GM18507 (cell line): ENCODE data around the gene LRIG1.

Source experiments
- DNase-seq: peaks from one replicate; pipeline ENCODE4 v3.0.0; 2011; ENCODE audit warnings: low read depth; ENCODE audit not compliant: insufficient read length; ENCODE audit errors: extremely low spot score
- FAIRE-seq: peaks from 2 replicates; lab custom pipeline; 2011; peaks lifted over from hg19 to GRCh38; lab: Jason Lieb, UNC

Gene LRIG1

DNA sequence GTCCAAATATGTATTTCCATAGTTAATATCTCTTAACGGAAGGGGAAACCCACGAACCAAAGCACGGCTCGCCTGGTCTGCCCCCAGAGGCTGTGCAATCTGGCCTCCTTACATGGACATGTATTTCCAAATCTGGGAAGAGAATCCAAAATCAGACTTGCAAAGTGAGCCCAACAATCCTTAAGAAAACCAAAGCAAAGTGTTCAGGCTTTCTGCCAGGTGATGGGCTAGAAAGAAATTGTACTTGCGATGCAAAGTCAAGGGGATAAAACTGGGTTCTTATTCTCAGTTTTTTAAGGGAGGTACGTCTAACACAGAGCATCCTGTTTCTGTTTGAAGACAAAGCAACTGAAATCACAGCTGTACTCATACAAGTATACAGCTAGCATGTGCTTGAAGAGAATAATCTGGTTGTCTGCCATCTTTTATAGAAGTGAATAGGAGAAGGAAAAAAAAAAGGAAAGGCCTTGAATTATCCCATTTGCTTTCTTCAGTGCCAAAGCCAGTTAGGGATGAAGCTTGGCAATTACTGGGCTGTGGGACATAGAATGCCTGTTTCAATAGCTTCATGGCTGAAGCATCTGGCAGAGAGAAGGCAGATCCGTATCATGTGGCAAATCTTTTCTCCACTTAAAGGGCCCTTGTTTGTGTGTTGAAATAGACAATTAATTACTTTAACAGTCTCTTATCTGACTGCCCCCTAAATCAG lies 48.4 kb downstream of the LRIG1 start:
- FAIRE-seq: no peak
- DNase-seq: no peak

DNA sequence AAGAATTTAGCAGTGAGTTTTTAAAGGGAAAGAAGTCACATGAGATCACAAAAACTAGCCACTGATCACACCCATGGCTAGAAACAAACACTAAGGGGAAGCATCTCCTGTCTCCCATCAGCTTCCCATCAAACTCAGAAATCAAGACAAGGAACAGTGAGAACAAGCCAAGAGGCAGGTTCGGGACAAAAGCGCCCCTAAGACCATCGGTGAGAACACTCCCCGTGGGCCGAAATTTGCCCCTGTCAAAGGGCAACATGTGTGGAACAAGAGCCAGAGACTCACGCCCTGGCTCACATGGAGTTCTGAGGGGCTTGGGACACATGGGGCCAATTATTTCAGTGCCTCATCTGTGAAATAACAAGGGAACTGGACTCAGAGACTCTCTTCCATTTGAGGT lies 49.1 kb downstream of the LRIG1 start:
- FAIRE-seq (no peak), DNase-seq (no peak)

DNA sequence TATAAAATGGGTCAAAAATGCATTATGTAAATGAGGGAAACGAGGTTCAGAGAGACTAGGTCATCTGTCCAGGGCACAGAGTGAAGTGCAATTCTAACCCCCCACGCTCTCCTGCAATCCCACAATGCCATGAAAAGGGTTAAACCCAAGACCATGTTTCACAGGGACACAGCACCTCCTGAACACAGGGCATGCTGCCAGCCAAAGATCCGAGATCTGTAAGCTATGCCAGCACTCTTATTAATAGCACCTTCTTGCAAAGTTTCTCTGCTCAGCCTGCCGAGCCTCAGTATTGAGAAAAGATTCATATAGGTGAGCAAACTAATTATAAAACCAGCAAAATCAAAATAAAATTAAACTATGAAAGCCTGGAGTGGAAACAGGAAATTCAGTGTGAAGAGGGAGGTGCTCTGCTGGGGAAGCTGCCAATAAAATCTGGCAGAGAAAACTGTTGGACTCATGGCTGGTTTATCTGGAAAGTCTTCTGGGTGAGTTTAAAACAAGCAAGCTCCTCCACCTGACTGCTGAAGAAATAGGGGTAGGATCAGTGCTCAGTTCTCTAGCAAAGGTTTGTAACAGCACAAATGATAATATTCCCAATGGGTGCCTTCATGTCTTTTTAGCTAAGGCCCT lies 50.3 kb downstream of the LRIG1 start:
- DNase-seq (no peak), FAIRE-seq (no peak)

DNA sequence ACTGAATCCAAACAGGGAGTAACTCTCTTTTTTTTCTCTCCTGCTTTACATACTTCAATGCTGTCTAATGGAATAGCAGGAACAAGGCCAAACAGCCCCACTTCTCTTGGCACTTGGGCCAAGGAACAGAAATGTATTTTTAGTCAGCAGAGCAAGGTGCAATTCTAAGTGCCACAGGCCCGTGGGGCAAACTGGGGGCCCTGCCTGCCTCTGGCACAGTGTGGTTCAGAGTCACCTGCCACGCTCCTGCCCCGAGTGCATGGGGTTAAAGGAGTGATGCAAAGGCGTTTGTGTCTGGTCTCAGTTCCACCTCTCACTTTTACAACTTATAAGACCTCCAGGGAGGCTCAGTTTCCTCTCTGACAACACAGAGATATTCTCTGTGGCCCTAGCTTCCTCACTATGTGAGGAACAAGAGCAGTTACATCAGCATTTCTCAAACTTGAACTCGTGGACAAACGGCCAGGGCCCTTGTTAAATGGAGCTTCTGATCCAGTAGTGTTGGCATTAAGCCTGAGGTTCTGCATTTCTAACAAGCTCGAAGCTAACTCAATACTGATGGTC lies 51.3 kb downstream of the LRIG1 start:
- peak; percentile 29 for FAIRE-seq

DNA sequence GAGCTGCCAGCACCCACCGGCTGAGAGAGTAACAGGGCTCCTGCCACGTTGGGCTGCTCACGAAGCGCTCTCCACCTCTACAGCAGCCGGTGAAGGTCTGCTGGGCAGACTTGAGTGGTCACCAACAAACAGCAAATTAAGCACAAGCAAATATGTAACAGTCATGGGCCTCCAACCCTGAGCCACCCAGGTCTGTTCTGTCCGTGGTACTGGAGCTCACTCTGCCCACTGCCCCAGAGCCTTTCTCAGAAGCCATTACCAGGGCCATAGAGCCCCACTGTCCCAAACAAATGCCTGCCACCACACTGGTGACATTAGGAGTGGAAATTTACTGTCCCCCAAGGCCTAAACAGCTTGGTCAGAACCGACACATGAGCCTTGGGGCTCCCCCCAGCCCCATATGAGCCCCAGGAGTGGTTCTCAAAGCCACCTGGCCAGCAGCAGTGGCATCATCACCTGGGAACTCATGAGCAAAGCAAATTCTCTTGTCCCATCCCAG lies 56.6 kb downstream of the LRIG1 start:
- FAIRE-seq: no peak
- DNase-seq: no peak

More for the DNA sequence above, 51.3 kb downstream of the LRIG1 start:
- no peak for DNase-seq

DNA sequence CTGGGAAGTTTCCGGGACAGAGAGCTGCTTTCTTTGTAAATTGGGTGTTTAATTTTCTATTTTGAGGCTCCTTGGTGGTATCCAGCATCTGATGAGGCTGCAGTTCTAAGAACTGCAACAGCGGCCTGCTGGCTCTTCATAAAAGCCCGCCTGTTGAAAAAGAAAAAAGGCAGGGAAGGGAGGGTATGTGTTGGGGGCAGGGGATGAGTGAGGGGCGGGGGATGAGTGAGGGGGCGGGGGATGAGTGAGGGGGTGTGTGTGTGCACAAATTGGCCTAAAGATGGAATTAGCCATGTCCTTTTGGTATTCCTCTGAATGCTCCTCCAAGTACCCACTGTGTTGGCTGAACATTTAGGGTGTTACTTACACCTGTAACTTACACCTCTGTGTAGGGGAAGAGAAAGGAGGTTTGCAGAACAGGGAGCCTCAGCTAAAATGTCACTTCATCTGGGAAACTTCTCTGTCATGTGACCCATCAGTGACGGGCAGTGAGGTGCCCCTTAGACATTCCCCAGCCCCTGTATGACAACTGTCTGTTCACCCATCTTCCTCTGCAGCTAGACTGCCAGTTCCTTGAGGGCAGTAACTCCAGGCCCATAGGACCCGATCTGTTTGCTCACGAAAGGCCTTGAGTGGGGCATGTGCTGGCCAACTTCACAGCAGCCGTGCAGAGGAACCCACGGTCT lies 57.6 kb downstream of the LRIG1 start:
- FAIRE-seq (no peak), DNase-seq (no peak)

DNA sequence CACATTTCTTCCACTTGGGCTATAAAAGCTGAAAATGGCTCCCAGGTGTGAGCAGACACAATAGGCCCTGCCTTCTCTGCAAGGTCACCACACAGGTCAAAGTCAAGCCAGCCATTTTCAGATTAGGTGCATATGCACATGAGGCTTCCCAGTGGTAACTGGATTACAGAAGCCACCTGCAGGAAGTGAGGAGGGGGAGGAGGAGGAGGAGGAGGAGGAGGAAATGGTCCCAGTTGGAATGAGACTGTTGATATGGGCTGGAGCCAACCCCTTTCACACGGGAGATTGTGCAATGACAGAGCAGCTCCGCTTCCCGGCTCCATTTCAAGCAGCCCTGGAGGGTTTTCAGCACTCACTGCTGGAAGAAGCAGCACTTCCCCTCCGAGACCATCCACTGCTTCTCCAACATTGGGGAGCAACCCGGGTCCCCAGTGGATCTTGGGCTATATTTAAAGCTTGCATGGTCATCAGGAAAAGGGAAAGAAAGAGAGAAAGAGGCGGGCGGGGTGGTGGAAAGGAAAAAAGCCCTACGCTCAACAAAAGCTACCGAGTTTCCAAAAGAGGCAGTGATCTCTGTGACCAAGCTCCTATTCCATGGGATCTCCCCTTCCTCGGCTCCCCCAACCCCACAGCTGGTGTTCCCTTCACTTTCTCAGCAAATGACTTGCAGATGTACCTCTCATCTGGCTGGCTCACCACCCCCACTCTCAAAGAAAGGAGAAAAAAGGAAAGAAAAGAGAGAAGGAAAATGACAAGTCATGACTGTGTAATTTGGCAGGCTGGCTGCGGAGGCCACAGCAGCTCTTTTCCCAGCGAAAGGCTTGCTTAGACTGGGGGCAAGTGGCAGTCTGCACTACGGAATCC lies 58.3 kb downstream of the LRIG1 start:
- DNase-seq (no peak), FAIRE-seq (no peak)

DNA sequence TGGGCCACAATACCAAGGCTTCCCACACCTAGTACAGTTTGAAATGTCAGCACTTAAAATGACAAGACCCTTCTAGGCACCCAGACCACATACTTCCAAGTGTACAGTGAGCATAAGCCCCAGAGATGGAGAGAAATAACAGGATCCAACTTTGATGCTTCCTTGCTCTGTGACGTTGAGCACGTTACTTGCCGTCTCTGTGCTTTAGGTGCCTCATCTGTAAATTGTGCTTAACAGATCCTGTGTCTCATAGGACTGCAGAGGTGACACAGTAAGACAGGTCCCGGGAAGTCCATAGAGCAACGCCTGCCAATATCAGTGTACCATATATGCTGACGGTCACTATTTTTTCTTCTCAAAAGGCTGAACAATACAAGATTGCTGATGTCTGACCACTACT lies 59.1 kb downstream of the LRIG1 start:
- FAIRE-seq (no peak), DNase-seq (no peak)

DNA sequence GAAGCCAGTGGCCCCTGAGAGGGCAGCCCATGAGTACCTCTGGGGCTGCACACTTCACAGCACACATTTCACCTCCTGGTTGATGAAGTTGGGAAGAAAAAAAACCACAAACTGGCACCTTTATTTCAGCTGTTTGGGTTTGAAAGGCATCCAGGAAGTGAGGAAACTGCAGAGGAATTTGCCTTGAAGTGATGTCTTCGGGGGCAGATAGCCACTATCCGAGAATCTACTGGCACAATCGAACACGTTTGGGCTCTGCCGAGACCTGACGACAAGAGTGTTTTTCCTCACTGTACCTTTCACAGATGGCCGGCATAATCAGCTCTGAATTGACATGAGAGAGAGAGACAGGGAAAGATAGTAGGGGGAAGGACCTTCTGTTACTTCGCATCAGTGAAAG lies 59.7 kb downstream of the LRIG1 start:
- no peak for FAIRE-seq
- DNase-seq: no peak

DNA sequence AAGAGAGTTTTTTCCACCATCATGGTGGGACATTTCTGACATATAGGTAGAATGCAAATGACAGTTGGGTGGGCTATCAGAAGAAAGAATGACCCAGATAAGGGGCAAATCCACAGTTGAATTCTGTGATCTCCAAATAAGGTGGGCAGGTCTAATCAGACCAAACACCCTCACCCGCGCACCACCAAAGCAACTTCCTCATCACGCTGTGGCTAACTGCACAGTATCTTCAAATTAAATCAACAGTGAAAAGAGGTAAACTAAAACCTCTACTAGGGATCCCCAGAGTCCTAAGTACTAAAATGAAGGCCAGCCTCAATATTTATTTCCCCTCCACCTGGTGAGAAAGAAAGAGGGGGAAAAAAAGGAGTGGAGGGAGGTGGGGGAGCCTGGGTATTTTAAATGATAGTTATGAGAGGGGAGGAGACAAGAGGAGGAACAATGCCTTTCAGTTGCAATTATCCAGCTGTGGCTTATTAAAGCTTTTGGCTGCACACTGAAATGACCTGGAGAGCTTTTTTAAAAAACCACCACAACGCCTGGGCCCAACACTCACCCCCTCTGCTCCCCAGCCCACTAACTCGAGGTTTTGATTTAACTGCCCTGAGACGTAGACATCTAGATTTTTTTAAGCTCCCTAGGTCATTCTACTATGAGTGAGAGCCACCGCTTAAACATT lies 61.0 kb downstream of the LRIG1 start:
- DNase-seq (no peak), FAIRE-seq (no peak)

DNA sequence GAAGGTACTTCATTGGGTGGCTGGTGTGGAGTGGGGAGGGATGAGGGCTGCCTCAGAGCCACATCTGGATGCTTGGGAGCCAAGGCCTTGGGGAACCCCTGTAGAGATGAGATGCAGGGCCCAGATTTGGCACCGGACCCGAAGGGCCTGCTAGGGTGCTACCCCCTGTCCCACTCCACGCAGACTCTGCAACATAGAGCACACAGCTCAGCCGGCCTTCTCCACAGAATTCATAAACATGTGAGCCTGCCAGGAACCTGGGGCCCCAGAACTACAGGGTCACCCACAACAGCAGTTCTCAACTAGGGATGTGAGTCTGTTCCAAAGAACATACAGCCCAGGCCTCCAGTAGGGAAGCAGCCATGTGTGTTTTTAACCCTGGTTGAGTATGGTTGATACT lies 62.8 kb downstream of the LRIG1 start:
- no peak for DNase-seq
- FAIRE-seq: no peak

DNA sequence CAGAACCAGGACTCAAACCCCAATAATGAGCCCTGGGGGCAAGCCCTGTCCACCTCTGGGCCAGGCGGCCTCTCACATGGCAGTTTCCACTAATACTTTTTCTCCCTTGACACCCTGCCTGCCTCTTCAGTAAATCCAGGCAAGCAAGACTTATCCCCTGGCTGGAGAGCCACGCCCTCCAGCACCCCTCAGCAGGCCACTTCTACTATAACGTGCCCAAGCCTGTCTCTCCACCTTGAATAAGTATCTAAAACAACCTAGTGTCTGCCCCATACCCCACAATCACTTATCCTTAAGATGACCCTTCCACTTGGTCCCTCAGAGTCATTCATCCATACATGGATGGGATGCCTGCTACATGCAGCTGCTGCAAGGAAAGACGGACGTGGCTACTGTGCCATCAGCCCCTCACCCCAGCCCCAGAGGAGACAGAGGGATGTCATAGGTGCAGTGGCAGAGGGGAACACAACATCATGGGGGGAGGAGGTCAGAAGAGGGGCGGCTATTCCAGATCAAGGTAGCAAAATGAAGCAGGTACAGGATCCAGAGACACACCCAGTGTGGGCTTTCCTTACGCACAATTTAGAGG lies 63.4 kb downstream of the LRIG1 start:
- no peak for FAIRE-seq
- DNase-seq: no peak

DNA sequence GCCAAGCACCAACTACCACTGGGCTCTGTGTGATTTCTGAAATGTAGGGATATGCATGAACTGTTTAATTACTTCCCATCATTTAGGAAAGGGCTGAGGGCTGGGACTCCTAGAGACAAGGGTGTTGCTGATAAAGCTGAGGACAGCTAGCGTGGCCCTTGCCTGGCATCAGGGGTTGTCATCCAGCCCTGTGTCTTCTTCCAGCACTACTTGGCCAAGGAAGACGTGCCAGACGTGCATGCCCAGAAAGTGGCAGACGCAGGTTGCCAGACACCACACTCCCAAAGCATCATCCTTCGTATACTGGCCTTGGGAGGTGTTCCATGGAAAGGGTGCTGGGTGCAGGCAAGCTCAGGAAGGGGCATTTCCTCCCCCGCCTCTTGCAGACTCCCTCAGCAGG lies 64.8 kb downstream of the LRIG1 start:
- FAIRE-seq: no peak
- DNase-seq: no peak

DNA sequence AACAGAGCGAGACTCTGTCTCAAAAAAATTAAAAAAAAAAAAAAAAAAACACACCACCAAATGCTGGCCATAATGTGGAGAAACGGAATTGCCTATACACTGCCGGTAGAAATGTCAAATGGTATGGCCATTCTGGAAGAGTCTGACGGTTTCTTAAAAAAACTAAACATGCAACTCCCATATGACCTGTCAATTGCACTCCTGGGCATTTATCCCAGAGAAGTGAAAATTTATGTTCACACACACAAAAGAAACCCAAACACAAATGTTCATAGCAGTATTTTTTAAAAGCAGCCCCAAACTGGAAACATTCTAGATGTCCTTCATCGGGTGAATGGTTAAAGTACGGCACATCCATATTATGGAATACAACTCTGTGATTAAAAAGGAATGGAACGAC lies 66.1 kb downstream of the LRIG1 start:
- no peak for FAIRE-seq
- no peak for DNase-seq

DNA sequence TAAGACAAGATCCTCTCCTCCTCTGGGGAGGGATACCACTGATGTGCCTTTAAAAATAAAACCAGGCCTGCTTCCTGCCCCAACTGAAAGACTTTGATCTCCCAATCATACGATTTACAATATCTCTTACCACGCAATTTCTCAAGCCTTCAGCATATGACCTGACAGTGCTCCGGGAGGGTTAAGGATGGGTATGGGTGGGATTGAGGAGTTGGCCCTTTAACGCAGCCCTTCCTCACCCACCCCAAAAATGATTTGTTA lies 67.4 kb downstream of the LRIG1 start:
- DNase-seq (no peak), FAIRE-seq (no peak)

DNA sequence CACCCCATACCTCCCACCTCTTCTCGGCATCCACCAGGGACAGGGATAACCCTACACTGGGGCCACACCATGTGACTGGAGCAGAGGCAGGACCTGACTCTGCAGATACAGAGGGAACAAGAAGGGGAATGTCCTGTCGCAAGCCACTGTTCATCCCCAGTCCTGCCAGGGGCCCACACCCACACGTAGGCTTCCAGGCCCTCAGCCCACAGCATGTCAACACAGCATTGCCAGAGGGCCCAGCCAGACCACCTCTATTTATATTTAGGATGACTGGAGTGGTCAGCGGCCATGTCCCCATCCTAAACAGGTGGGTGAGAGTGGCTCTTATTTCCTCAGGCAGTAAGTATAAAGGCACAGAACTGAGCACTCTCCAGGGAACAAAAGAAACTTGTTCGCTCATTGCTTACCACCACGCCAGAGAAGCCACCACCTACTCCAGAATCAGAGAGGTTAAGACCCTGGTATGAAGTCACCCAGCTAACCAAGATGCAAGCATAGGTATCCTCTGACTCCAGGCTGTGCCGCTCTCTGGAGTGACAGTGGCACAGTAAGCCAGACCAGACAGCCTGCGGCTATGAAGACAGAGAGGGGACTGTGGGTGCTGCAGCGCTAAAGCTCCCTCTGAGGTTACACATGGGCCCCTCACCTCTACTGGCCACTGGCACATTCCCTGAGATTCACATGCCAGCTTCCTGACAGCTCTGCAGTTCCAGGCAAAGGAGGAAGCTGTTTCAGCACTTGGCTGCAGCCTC lies 67.9 kb downstream of the LRIG1 start:
- DNase-seq: no peak
- FAIRE-seq: no peak

DNA sequence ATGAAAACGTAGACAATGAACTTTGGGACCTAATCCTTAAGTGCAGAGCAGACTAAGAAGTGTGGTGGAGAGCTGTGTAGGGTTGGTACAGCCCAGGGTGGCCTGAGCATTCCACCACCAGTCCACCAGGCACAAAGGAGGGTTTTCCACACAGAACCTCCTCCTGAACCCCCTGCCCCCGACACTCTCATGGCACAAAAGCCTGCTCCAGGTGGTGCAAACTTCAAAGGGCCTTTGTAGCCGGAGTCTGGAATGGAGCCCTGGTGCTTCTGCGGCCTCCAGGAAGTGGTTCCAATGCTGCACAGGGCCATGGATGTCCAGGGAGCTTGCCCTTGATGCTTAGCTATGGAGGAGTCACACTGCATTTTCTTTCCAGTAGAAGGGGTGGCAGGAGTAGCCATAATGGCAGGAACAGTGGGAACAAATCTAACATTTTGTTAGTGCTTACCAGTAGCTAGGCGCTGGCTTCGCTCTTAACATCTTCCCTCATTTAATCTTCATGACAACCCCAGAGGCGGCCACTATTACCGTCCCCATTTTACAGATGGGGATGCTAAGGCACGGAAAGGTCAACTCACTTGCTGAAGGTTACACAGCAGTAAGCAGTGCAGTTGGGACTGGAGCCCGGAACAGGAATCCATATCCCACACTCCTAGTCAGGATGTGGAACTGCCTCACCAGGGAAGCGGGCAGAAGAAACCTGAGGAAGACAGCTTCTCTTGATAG lies 68.6 kb downstream of the LRIG1 start:
- DNase-seq (no peak), FAIRE-seq (no peak)

DNA sequence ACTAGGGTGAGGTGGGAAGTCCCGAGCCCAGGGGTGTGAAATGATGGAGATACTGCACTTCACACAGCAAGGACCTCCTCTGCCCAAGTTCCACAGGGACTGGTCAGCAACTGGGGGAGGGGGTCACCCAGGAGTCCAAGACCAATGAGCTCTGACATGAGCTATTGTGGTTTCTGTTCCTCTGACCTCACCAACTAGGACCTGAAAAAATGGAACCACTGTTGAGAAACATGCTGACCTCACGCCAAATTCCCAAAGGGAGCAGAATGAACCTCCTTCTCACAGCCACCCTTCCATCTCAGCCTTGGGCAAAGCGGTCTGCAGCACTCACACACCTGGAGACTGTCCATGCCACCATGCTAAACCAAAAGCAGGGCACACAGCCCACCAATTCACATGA lies 69.3 kb downstream of the LRIG1 start:
- FAIRE-seq: no peak

More for the DNA sequence above, 69.3 kb downstream of the LRIG1 start:
- no peak for DNase-seq
